HCT116 (cell line): Measurements from ENCODE around the gene C1orf167.

Experiments
- CTCF ChIP-seq, 3 experiments: fragments of 200-600 bp in 1 of 3; sonication (generic) in 1 of 3; IDR thresholded peaks in 2 of 3; conservative IDR thresholded peaks in 1 of 3; 2 replicates each; pipeline ENCODE4 v1.5.1; 2012 to 2017; ENCODE audit warnings: low read depth in 2 of 3, low read length in 2 of 3, antibody characterized with exemption in 1 of 3, borderline replicate concordance in 1 of 3, control low read depth in 1 of 3, mild to moderate bottlenecking in 1 of 3, mixed read lengths in 1 of 3, mixed run types in 1 of 3, moderate library complexity in 1 of 3; ENCODE audit not compliant: insufficient read depth in 1 of 3
- EZH2 ChIP-seq: fragments of 200-600 bp; sonication (generic); IDR thresholded peaks from 2 replicates; pipeline ENCODE4 v1.6.1; 2017; ENCODE audit warnings: antibody characterized with exemption, mixed run types
- FOSL1 ChIP-seq: IDR thresholded peaks from 2 replicates; pipeline ENCODE4 v1.6.1; 2012; ENCODE audit warnings: low read depth
- MAX ChIP-seq: IDR thresholded peaks from 2 replicates; pipeline ENCODE4 v1.6.1; 2012
- POLR2AphosphoS5 ChIP-seq: IDR thresholded peaks from 2 replicates; pipeline ENCODE4 v1.6.1; 2011; ENCODE audit warnings: mild to moderate bottlenecking, low read depth, low read length, moderate library complexity

- TF ChIP-seq FOSL1 (no peak), POLR2AphosphoS5 (no peak), MAX (no peak), CTCF (IDR thresholded peaks at IDR 0.05 in 2 of 3, conservative IDR thresholded peaks at IDR 0.05 in 1 of 3; ENCODE audit: borderline replicate concordance in 1 of 3, insufficient read depth in 1 of 3, low read depth in 2 of 3, low read length in 2 of 3) (no peak), EZH2 (no peak)
Observed at GRCh38 chr1:11828511-11828910, 66.5 kb downstream of the C1orf167 start.
